H7 (cell line): ENCODE measurements around the gene ART4. TPM values are rescaled to one million over a fixed set of nuclear protein-coding genes. Genes with fewer than 3 reads are reported as not detected.

Source experiments
- DNase-seq: peaks from one replicate; pipeline ENCODE4 v3.0.0; 2012
- H3K27me3 ChIP-seq: 2 replicates; pipeline ENCODE4 v1.6.0; 2011; ENCODE audit warnings: mild to moderate bottlenecking, low read length; ENCODE audit not compliant: control insufficient read depth, insufficient read depth
- H3K36me3 ChIP-seq: replicated peaks from 2 replicates; pipeline ENCODE4 v1.5.1; 2011; ENCODE audit warnings: low read length; ENCODE audit not compliant: control insufficient read depth, insufficient read depth
- H3K4me3 ChIP-seq: 2 replicates; pipeline ENCODE4 v1.5.1; 2011; ENCODE audit warnings: low read depth, mild to moderate bottlenecking, control low read depth, low read length, moderate library complexity; ENCODE audit not compliant: insufficient read depth
- total RNA-seq: library from RNA; depleted of rRNA; stranded (reverse); fragments of >200 nt; shearing (Covaris generic); gene quantifications from 2 replicates; pipeline ENCODE4 v1.2.3, GENCODE V29; 2014

Gene ART4
- total RNA-seq, 1 experiment from 2014 or later: not detected

- H3K27me3 ChIP-seq: no peaks in the 10 kb centered on the region
- no peak overlapping the region for H3K4me3 ChIP-seq
Measured at GRCh38 chr12:14840616-14841015, 2.7 kb downstream of the ART4 start.

GRCh38 chr12:14839262-14839661, 4.1 kb downstream of the ART4 start:
- no peaks in the 10 kb centered on the region for H3K36me3 ChIP-seq
- no peak for DNase-seq
- no peak overlapping the region for H3K4me3 ChIP-seq

More at GRCh38 chr12:14840616-14841015, 2.7 kb downstream of the ART4 start:
- no peak for DNase-seq
- H3K36me3 ChIP-seq: no peaks in the 10 kb centered on the region

GRCh38 chr12:14836336-14837210, 6.8 kb downstream of the ART4 start:
- no peak for DNase-seq
- Histone ChIP-seq H3K27me3 (no peaks in the 10 kb centered on the region), H3K4me3 (no peak overlapping the region), H3K36me3 (no peaks in the 10 kb centered on the region)

More at GRCh38 chr12:14839262-14839661, 4.1 kb downstream of the ART4 start:
- no peaks in the 10 kb centered on the region for H3K27me3 ChIP-seq

GRCh38 chr12:14834509-14834908, 8.8 kb downstream of the ART4 start:
- no peaks in the 10 kb centered on the region for H3K27me3 ChIP-seq
- H3K36me3 ChIP-seq: no peaks in the 10 kb centered on the region
- H3K4me3 ChIP-seq: no peak overlapping the region
- DNase-seq: no peak

GRCh38 chr12:14833952-14834351, 9.4 kb downstream of the ART4 start:
- H3K27me3 ChIP-seq: no peaks in the 10 kb centered on the region
- H3K36me3 ChIP-seq: no peaks in the 10 kb centered on the region
- DNase-seq: no peak
- H3K4me3 ChIP-seq: no peak overlapping the region

GRCh38 chr12:14833336-14833735, 10.0 kb downstream of the ART4 start:
- Histone ChIP-seq H3K36me3 (no peaks in the 10 kb centered on the region), H3K4me3 (no peak overlapping the region), H3K27me3 (no peaks in the 10 kb centered on the region)
- DNase-seq: no peak

- DNase-seq: peak; percentile 28
- no peak overlapping the region for H3K4me3 ChIP-seq
- H3K27me3 ChIP-seq: no peaks in the 10 kb centered on the region
- H3K36me3 ChIP-seq: no peaks in the 10 kb centered on the region
Measured at GRCh38 chr12:14828892-14829291, 14.4 kb downstream of the ART4 start.

- Histone ChIP-seq H3K4me3 (no peak overlapping the region), H3K36me3 (no peaks in the 10 kb centered on the region), H3K27me3 (no peaks in the 10 kb centered on the region)
- DNase-seq: no peak
Measured at GRCh38 chr12:14827043-14827442, 16.3 kb downstream of the ART4 start.

GRCh38 chr12:14826491-14826890, 16.8 kb downstream of the ART4 start:
- Histone ChIP-seq H3K4me3 (no peak overlapping the region), H3K36me3 (no peaks in the 10 kb centered on the region), H3K27me3 (no peaks in the 10 kb centered on the region)
- DNase-seq: no peak

GRCh38 chr12:14825256-14825655, 18.1 kb downstream of the ART4 start:
- no peaks in the 10 kb centered on the region for H3K36me3 ChIP-seq
- H3K4me3 ChIP-seq: no peak overlapping the region
- DNase-seq: no peak

GRCh38 chr12:14824012-14824634, 19.2 kb downstream of the ART4 start:
- no peaks in the 10 kb centered on the region for H3K27me3 ChIP-seq
- no peak overlapping the region for H3K4me3 ChIP-seq
- no peak for DNase-seq
- H3K36me3 ChIP-seq: no peaks in the 10 kb centered on the region

More at GRCh38 chr12:14825256-14825655, 18.1 kb downstream of the ART4 start:
- no peaks in the 10 kb centered on the region for H3K27me3 ChIP-seq

- no peak for DNase-seq
- Histone ChIP-seq H3K36me3 (no peaks in the 10 kb centered on the region), H3K27me3 (no peaks in the 10 kb centered on the region), H3K4me3 (no peak within 1 kb of the TSS)
Measured at GRCh38 chr12:14814014-14814413, 29.3 kb downstream of the ART4 start, which contains the start of gene SMCO3. SMCO3 (minus strand) TSS chr12:14814182; CDS start chr12:14806680, 7,502 bp downstream.

GRCh38 chr12:14811486-14811885, 31.8 kb downstream of the ART4 start:
- H3K27me3 ChIP-seq: no peaks in the 10 kb centered on the region
- no peak for DNase-seq
- H3K36me3 ChIP-seq: no peaks in the 10 kb centered on the region
- no peak overlapping the region for H3K4me3 ChIP-seq

- no peak overlapping the region for H3K4me3 ChIP-seq
- H3K36me3 ChIP-seq: no peaks in the 10 kb centered on the region
- peak; percentile 53 for DNase-seq
- no peaks in the 10 kb centered on the region for H3K27me3 ChIP-seq
Measured at GRCh38 chr12:14810953-14811483, 32.3 kb downstream of the ART4 start.
